Natural killer cell (primary cell): ENCODE data around the gene C20orf144. TPM values are rescaled to one million over a fixed set of nuclear protein-coding genes. Genes with fewer than 3 reads are reported as not detected.

Experiments used
- ATAC-seq, 3 donors: fragments of 150-1000 bp in 2 of 3; fragments of 200-7000 bp in 1 of 3; cut with Tn5 transposase; 1 replicate in 1 of 3; 2 replicates in 2 of 3; pipeline ENCODE4 v1.10.0; 2021; ENCODE audit warnings: mild to moderate bottlenecking in 2 of 3, moderate library complexity in 2 of 3
- DNase-seq, 2 donors: peaks; one replicate each; pipeline versions ENCODE4 v3.0.0 to v3.0.0-alpha.2; 2013 to 2021; ENCODE audit warnings: mixed read lengths in 1 of 2
- H3K27ac ChIP-seq: one replicate; pipeline ENCODE4 v1.5.1; 2013; ENCODE audit warnings: mild to moderate bottlenecking, low read length
- H3K27me3 ChIP-seq: one replicate; pipeline ENCODE4 v1.6.1; 2013; ENCODE audit warnings: low read length; ENCODE audit not compliant: control insufficient read depth, insufficient read depth
- H3K36me3 ChIP-seq: one replicate; pipeline ENCODE4 v1.6.1; 2013; ENCODE audit warnings: low read length; ENCODE audit not compliant: control insufficient read depth, insufficient read depth
- H3K4me1 ChIP-seq: one replicate; pipeline ENCODE4 v1.6.1; 2013; ENCODE audit warnings: low read length; ENCODE audit not compliant: control insufficient read depth, insufficient read depth
- H3K4me3 ChIP-seq: one replicate; pipeline ENCODE4 v1.5.1; 2013; ENCODE audit warnings: low read length
- H3K9me3 ChIP-seq: one replicate; pipeline ENCODE4 v1.6.1; 2013; ENCODE audit warnings: low read length; ENCODE audit not compliant: control insufficient read depth, insufficient read depth
- H3K27ac Mint-ChIP-seq, 2 donors: one replicate each; pipeline ENCODE4 v1.8.0; 2022; ENCODE audit warnings: mild to moderate bottlenecking in 2 of 2, mixed read lengths in 2 of 2, moderate library complexity in 1 of 2
- H3K27me3 Mint-ChIP-seq, 2 donors: one replicate each; pipeline ENCODE4 v1.8.0; 2022; ENCODE audit warnings: low read depth in 2 of 2, mixed read lengths in 2 of 2
- H3K36me3 Mint-ChIP-seq: one replicate; pipeline ENCODE4 v1.8.0; 2022; ENCODE audit warnings: mixed read lengths
- H3K4me1 Mint-ChIP-seq, 2 donors: one replicate each; pipeline ENCODE4 v1.8.0; 2022; ENCODE audit warnings: mixed read lengths in 2 of 2
- H3K4me3 Mint-ChIP-seq: one replicate; pipeline ENCODE4 v1.8.0; 2022; ENCODE audit warnings: mild to moderate bottlenecking, moderate library complexity, mixed read lengths
- H3K9me3 Mint-ChIP-seq, 2 donors: one replicate each; pipeline ENCODE4 v1.8.0; 2022; ENCODE audit warnings: mixed read lengths in 2 of 2
- CTCF ChIP-seq: fragments of 200-600 bp; IDR thresholded peaks from one replicate; pipeline ENCODE4 v1.8.0; 2022; ENCODE audit warnings: antibody characterized with exemption
- WGBS: methylation state at CpG from one replicate; pipeline ENCODE4 v1.1.7; 2013; ENCODE audit warnings: missing lambda C conversion rate; ENCODE audit not compliant: insufficient coverage; 5-methylcytosine and 5-hydroxymethylcytosine counted together
- intact Hi-C: fragments of 100-400 bp; cut with micrococcal nuclease; formaldehyde crosslinking; loops from one replicate; pipeline ENCODE4 v1.14.2; 2022
- total RNA-seq, 4 donors: library from RNA; stranded (reverse); fragments of 120-200 nt in 1 of 4; gene quantifications; one replicate each; pipeline versions ENCODE4 v1.2.3 to v1.2.4, GENCODE V29; 2013 to 2022

The C20orf144 gene
- total RNA-seq = under 1 TPM; 0.25 to 0.41 (median 0.33) TPM
- total RNA-seq (2013) = 0.36 TPM

GRCh38 chr20:33662172-33662571, at the start of gene C20orf144:
Gene C20orf144 (plus strand): TSS chr20:33662327. CDS start chr20:33662346, 19 bp downstream.
- Histone ChIP-seq H3K27me3 (no peaks in the 10 kb centered on the region), H3K27ac (peak within 1 kb of the TSS; percentile 91), H3K4me3 (peak within 1 kb of the TSS; percentile 81), H3K36me3 (no peaks in the 10 kb centered on the region), H3K4me1 (peaks cover 38% of the 10 kb centered on the region), H3K9me3 (no peaks in the 10 kb centered on the region)
- H3K4me3 Mint-ChIP-seq = peak within 1 kb of the TSS; percentile 86
- intact Hi-C loops = no loop called here
- no peak for TF ChIP-seq CTCF
- no peaks in the 10 kb centered on the region for H3K27me3 Mint-ChIP-seq
- H3K9me3 Mint-ChIP-seq = no peaks in the 10 kb centered on the region
- peaks cover 26 to 33% of the 10 kb centered on the region in 2 donors for H3K4me1 Mint-ChIP-seq
- ATAC-seq (no peak), DNase-seq (no peak)
- H3K36me3 Mint-ChIP-seq = no peaks in the 10 kb centered on the region
- peak within 1 kb of the TSS; percentile 89 for H3K27ac Mint-ChIP-seq
- WGBS = 95% methylated on average over 10 of the region's 10 CpGs

- Mint-ChIP-seq H3K27ac (no peak overlapping the region), H3K9me3 (no peaks in the 10 kb centered on the region), H3K27me3 (no peaks in the 10 kb centered on the region), H3K4me1 (peaks cover 20 to 27% of the 10 kb centered on the region in 2 donors), H3K4me3 (no peak overlapping the region), H3K36me3 (no peaks in the 10 kb centered on the region)
- Histone ChIP-seq H3K27me3 (no peaks in the 10 kb centered on the region), H3K27ac (no peak overlapping the region), H3K4me1 (peaks cover 13% of the 10 kb centered on the region), H3K4me3 (no peak overlapping the region), H3K9me3 (no peaks in the 10 kb centered on the region), H3K36me3 (peaks cover 7% of the 10 kb centered on the region)
- intact Hi-C loops = no loop called here
- no peak for TF ChIP-seq CTCF
- no peak for DNase-seq
- 94% methylated on average over 4 of the region's 4 CpGs for WGBS
- ATAC-seq = no peak
Measured at GRCh38 chr20:33621717-33622400, 40.3 kb upstream of the C20orf144 start.

GRCh38 chr20:33622705-33623365, 39.3 kb upstream of the C20orf144 start:
- ATAC-seq = no peak
- no peaks in the 10 kb centered on the region for H3K9me3 ChIP-seq
- no peak for DNase-seq
- no peaks in the 10 kb centered on the region for H3K27me3 Mint-ChIP-seq
- H3K27ac Mint-ChIP-seq = no peak overlapping the region
- no peaks in the 10 kb centered on the region for H3K27me3 ChIP-seq
- no peaks in the 10 kb centered on the region for H3K9me3 Mint-ChIP-seq
- intact Hi-C loops = no loop called here
- no peak for TF ChIP-seq CTCF
- H3K4me3 Mint-ChIP-seq = no peak overlapping the region
- 97% methylated on average over 9 of the region's 10 CpGs for WGBS
- peaks cover 7% of the 10 kb centered on the region for H3K36me3 ChIP-seq
- peaks cover 20 to 27% of the 10 kb centered on the region in 2 donors for H3K4me1 Mint-ChIP-seq
- peaks cover 13% of the 10 kb centered on the region for H3K4me1 ChIP-seq
- no peaks in the 10 kb centered on the region for H3K36me3 Mint-ChIP-seq
- no peak overlapping the region for H3K27ac ChIP-seq
- no peak overlapping the region for H3K4me3 ChIP-seq
